GM21619 (cell line): ENCODE results near the gene HNF4A.

Experiments
- ATAC-seq: cut with Tn5 transposase; IDR thresholded peaks from one replicate; pipeline ENCODE4 v1.9.1; 2021; ENCODE audit not compliant: unreplicated experiment

Gene HNF4A

DNA sequence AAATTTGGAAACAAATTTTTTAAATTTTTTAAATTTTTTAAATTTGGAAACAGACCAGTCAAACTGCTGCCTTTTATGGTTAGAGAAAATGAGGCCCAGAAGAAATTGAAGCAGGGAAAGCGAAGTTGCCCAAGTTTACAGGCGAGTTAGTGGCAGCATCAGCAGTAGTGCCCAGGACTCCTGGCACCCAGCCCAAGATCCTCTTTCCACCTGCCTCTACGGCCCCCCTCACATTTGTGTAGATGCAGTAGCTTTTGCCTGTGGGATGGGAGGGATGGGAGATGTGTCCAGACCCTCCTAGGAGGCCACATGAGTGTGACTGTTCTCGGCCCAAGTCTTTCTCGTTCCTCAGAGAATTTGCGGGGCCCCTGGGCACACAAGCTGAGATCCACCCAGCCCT, 49.8 kb downstream of the HNF4A start:
- no peak for ATAC-seq

DNA sequence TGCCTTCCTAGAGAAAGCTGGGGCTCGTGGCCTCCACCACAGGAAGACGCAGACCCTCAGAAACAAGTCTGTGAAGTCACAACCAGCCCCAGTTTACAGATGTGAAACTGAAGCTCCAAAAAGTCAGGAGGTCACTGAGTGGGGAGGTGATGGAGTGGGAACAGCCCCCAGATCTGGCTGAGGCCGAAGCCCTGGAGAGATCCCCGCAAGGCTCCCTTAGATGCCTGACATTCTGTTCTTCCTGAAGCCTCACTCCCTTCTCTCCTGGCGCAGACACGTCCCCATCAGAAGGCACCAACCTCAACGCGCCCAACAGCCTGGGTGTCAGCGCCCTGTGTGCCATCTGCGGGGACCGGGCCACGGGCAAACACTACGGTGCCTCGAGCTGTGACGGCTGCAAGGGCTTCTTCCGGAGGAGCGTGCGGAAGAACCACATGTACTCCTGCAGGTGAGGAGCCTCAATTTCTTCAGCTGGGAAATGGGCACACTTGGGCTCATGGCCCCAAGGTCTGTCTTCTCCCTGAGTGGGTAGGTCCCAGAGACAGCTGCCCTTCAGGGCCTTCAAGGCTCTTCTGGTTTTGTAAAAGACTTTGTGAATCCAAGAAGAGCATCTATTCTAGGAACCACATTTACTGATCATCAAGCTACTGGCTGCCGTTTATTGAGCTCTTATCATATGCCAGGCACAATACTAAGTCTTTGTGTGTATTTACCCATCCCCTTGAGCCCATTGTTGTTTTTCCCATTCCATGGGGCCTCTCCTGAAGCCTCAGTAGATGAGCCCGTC, 50.5 kb downstream of the HNF4A start:
- ATAC-seq: no peak

DNA sequence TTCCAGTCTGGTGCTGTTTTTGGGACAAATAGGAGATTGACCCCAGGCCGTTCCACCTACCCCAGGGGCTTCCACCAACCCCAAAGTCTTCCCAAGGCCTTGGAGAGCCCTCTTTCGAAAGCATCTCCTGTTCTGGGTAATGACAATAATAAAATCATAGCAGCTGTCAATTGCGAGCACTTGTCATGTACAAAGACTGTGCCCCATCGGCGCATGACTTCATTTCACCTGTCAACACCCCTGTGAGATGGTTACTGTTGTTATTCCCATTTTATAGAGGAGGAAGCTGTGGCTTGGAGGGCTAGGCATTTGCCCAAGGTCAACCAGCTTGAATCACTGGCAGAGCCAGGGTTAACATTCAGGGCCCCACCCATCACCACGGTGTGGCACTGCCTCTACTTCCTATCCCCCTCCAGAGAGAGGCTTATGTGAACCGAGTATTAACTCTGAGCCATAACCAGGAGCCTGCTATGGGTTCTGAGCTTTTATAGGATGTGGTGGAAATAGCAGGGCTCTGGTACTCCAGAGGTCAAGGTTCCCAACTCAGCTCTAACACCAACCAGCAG, 51.2 kb downstream of the HNF4A start:
- ATAC-seq: no peak

DNA sequence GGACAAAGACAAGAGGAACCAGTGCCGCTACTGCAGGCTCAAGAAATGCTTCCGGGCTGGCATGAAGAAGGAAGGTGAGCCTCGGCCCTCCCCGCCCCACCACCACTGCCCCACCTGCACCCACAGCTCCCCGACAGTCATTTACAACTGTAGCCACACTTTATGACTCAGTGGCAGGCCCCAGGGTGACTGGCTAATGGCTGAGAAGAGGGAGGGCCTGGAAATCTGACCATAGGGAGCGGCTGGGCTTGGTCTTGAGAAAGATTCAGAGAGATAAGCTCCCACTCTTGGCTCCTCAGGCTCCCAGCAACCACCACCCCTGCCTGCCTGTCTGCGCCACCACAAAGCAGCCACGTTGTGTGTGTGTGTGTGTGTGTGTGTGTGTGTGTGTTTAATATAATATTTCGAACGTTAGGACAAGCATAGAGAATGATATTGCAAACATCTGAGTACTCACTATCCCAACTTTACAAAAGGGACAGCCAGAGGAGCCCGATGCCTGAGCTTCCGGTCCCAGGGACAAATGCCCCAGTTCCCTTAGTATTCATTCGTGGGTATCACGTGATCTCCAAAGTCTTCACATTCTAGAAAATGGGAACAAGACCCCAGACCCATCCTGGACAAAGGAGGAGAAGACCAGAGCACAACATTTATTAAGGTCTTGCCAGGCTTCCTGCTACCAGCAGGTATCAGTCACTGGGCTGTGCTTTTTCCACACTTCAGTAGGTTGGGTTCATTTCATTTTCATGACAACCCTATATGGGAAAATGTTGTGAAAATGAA, 52.1 kb downstream of the HNF4A start:
- ATAC-seq: no peak

DNA sequence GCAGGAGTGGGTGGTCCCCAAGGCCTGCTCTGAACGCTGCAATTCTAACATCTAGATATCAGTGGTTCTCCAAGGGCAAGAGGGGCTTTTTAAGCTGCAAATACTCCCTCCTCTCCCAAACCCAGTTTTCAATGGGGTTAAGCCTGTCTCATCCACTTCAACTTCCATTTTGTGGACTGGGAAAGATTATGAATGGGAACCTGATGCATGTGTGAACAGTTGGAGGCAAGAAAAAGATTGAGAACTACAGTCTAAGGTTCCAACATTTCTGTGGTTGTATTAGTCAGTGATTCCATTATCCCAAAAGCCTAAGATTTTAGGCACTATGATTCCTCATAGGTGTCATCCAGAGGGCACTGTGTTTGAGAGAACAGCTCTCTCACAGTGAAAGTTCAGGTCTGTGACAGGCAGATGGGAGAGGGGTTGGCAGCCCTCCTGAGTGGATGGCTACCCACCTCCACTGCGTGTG, 53.7 kb downstream of the HNF4A start:
- no peak for ATAC-seq

DNA sequence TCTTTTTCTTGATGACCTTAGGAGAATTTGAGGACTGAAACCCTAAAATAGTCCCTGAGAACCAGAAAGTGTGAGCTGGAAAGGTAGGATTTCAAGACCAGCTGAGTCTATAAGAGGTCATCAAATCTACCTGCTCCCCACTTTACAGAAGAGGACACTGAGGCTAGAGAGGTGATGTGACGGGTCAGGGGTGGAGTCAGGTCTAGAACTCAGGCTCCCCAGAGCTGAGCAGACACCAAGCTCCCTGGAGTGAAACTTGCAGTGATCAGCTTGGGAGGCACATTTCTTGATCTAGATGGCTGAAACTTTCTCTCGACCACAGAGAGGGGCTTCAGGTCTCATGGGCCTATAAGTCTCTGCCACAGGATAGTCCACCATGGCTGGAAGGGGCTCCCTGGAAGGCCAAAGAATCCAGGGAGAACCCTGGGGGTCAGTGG, 55.1 kb downstream of the HNF4A start:
- no peak for ATAC-seq

DNA sequence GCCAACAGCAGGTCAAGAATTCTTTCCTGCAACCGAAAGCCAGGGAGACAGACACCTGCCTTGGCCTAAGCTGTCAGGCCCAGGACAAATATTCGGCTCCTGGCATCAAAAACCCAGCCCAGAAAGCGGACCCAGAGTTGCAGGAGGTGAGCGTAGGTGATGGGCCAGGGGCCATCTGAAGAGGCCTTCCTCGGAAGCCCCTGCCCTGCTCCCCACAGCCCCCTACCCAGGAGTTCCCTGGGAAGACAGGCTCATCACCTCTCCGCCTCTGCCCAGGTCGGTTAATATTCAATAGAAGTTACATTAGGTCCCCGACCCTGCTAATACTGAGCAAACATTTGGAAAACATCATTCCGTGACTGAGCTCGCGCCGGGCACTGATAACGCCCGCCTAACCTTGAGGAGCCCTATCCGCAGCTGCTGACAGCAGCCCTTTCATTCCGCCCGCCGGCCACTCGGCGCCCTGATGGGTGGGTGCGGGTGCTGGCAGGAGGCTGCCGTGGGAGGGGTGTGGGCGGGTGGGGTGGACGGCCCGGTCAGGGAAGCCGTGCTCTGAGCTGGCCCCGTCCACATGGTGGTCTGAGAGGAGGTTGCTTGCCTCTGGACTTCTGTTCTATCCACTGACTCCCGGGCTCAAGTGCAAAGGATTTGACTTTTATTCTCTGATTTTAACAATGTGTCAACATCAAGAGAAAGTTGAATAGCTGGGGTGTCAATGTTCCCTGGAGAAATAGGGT, 55.7 kb downstream of the HNF4A start:
- ATAC-seq: no peak

DNA sequence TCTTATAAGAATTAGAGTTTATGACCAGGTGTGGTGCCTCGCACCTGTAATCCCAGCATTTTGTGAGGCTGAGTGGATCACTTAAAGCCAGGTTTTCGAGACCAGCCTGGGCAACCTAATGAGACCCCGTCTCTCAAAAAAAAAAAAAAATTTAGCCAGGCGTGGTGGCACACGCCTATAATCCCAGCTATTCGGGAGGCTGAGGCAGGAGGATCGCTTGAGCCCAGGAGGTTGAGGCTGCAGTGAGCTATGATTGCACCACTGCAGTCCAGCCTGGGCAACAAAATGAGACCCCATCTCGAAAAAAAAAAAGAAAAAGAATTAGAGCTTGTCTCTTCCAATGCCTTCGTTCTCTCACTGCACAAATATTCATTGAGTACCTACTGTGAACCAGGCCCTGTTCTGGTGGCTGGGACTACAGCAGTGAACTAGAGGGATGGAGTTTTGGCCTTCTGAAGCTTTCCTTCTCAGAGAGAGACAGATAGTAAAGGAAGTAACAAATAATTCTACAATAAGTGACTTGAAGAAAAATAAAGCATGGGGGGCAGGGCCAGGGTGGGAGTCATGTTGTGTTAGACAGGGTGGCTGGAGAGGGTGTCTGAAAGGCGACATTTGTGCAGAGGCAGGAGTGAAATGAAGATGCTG, 56.4 kb downstream of the HNF4A start:
- ATAC-seq: no peak

DNA sequence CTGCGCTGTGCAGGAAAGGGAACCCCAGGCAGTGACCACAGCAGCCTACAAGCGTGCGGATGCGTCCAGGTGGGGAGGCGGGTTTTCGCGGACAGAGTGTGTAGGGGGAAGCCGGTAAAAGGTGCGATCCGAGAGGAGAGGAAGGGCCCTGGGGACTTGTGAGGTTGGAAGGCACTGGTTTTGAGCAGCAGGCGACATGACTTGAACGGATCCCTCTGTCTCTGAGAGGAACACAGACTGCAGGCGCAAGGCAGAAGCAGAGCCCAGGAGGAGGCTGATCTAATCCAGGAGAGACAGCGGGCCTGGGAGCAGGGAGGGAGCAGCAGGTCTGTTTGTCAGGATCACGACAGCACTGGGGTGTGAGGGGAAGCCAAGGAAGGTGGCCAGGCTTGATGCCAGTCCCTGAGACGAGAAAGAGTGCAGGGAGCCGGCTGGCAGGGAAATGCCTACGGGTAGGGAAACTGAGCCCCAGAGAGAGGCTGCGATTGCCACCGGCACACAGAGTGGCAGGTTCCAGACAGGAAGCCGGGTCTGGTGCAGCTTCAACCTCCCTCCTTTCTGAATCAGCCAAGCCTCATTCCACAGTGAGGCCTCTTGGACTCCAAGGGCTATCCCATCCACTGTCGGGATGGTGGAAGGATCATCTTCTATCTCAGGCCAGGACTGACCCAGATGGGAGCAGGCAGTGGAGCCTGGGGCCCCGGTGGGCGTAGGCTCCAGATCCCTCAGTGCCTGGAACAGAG, 57.1 kb downstream of the HNF4A start:
- ATAC-seq: no peak

DNA sequence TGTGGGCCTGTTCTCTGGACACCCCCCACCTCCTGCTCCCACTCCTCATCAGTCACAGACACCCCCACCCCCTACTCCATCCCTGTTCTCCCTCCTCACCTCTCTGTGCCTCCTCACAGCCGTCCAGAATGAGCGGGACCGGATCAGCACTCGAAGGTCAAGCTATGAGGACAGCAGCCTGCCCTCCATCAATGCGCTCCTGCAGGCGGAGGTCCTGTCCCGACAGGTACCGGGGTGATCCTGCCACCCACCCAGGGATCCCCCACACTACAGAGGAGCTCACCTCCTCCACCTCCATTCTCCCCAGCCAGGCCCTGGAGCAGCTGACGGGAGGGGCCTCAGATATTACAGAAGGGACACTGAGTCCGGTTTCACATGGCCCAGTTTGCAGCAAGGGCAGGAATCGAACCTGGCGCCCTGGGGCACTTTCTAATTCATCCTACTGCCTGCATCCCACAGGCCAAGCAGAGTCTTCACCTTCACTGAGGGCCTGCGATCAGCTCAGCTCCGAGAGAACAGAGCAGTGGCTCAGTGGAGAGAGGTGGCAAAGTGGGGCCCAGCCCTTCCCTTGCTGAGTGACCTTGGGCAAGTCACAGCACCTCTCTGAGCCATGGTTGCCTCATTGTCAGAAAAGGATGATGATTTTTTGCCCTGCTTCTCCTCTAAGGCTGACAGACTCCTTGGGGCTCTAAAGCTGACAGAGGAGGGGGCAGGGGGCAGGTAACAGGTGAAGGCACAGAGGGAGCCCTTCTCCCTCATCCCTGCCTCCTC, 58.3 kb downstream of the HNF4A start:
- no peak for ATAC-seq

DNA sequence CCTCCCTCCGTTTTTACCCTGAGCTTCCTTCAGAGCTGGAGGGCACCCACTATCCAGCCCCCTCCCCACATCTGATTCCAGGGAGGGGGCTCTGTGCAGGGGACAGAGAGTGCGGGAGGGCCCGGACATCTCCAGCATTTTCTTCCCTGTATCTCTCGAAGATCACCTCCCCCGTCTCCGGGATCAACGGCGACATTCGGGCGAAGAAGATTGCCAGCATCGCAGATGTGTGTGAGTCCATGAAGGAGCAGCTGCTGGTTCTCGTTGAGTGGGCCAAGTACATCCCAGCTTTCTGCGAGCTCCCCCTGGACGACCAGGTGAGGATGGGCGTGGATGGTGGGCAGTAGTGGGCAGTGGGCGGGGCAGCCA, 58.8 kb downstream of the HNF4A start:
- ATAC-seq: no peak

DNA sequence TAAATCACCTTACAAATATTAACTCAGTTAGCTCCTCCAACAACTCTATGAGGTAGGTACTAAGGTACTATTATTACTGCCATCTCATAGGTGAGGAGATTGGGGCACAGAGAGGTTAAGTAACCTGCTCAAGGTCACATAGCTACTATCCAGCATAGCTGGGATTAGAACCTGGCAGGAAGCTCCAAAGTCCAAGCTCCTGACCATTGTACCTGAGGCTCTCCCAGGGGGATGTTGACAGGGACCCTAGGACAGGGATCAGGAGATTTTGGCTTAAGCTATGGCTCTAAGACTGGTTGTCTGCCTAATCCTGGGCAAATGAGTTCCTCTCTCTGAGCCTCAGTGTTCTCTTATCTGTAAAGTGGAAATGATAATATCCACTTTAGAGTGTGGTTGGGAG, 59.3 kb downstream of the HNF4A start:
- ATAC-seq: no peak

DNA sequence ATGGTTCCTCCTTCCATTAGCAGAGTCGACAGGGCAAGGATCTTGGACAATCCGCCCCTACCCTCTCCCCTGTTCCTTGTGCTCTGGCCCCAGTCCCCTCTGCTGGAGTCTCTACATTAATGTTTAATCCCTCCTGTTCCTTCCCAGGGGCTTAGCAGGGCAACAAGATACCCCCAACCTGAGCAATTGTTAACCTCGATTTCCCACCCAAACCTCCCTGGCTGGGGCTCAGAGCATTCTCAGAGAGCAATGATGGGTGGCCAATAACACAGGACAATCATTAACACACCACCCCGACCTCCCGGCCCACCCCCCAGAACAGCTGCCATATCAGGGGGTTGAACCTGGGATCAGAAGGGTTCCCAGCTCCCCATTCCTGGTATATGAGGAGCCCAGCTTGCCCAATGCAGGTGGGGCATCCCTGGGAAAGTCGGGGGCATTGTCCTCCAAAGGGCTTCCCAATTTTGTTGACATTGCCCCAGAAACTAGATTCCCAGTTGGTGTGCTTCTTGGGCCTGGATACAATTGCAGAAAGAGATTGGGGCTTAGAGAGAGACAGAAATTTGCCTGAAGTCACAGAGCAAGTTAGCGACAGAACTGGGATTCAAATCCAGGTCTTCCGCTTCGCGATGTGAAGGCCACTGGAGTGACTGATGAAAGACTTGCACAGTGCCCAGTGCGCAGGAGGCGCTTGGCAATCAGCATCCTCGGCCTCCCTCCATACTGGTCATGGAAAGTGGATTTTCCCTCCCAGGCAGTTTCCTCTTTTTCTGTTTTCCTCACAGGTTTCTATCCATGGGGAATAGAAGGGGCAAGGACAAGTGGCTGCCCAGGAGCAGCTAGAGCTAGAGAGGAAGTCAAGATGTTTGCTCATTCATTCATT, 60.6 kb downstream of the HNF4A start:
- ATAC-seq: no peak

DNA sequence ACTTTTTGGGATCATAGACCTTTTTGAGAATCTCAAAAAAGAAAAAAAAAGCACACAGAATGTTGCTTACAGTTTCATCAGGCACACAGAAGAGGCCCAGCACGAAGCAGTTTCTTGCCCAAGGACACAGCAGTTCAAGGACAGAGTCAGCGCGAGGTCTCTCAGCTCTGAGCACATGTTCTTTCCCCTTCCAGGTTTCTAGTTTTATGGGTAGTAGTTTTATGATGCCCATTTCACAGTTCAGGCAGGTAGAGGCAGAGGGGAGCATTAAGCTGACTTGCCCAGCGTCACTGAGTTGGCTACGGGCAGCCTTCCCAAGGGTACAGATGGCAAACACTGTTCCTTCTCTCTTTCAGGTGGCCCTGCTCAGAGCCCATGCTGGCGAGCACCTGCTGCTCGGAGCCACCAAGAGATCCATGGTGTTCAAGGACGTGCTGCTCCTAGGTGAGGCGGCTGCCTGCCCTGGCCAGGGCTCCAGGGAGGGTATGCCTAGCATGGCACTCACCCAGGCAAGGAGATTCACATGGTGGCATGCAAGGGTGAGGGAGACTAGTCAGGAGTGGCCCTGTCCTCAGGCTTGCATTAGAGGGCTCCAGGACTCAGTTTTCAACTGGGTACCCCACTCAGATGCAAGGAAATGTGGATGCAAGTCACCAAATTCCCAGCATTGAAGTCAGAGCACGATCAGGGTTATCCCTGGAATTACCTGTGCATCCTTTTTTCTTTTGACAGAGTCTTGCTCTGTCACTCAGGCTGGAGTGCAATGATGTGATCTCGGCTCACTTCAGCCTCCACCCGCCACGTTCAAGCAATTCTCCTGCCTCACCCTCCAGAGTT, 62.8 kb downstream of the HNF4A start:
- no peak for ATAC-seq

DNA sequence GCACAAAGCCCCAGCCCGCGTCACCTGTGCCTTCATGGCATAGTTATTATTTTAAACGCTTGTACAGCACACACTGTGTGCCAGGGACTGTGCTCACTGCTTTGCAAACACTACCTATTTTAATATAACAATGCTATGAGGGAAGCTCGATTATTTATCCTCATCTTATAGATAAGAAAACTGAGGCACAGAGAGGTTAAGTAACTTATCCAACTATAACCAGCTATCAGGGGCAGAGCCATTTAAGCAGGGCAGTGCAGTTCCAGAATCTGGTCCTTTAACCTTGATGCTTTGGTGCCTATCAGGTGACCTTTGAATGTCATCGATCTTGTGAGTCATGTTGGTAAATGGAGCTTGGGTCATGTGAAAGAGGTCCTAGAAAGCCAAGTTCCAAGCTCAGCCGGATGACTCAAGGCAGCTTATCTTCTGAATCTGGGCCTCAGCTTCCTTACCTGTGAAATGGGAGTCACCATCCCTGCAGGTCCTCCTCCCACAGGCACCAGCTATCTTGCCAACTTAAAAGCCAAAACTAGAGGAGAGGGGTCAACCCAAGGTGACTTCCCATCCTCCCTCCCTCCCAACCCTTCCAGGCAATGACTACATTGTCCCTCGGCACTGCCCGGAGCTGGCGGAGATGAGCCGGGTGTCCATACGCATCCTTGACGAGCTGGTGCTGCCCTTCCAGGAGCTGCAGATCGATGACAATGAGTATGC, 63.8 kb downstream of the HNF4A start:
- no peak for ATAC-seq

DNA sequence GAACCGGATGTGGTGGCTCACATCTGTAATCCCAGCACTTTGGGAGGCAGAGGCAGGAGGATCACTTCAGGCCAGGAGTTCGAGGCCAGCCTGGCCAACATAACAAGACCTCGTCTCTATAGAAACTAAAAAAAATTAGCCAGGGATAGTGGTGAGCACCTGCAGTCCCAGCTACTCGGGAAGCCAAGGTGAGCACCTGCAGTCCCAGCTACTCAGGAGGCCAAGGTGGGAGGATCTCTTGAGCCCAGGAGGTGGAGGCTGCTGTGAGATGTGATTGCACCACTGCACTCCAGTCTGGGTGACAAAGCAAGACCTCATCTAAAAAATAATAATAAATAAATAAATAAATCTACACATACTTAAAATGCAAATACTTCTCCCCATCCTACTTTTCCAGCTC, 65.0 kb downstream of the HNF4A start:
- no peak for ATAC-seq

DNA sequence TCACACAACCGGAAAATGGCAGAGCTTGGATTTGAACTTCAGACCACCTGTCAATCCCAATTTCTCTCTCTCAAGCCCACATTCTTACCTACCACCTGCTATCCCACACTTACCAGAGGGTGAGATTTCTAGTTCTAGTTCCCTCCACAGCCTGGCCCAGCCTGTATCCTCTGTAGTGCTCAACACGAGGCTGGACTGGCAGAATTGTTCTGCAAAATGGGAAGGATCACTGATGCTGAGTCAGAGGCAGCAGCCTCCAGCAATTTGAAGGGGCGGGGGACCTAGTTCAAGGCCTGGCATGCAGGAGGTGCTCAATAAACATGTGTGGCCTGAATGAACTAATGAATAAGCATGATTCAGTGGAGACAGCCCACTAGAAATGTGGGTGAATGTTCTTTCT, 66.6 kb downstream of the HNF4A start:
- no peak for ATAC-seq
